WTC11 (cell line): Measurements from ENCODE around the gene RASSF8. TPM values are rescaled to one million over a fixed set of nuclear protein-coding genes. Genes with fewer than 3 reads are reported as not detected.

Source experiments
- ATAC-seq: fragments of 200-7000 bp; cut with Tn5 transposase; 2 replicates; pipeline ENCODE4 v1.10.0; 2021; ENCODE audit warnings: mild to moderate bottlenecking, moderate library complexity
- CTCF ChIA-PET: fragments of 300-600 bp; sonication (Branson Sonifier 250); formaldehyde crosslinking; loops from one replicate; lab custom pipeline; 2021; ENCODE audit warnings: antibody characterized with exemption; lab: Charles Lee
- POLR2A ChIA-PET: fragments of 350-600 bp; sonication (Branson Sonifier 250); formaldehyde crosslinking; loops from one replicate; lab custom pipeline; 2021; ENCODE audit warnings: antibody characterized with exemption; lab: Charles Lee
- DNase-seq: peaks from one replicate; pipeline ENCODE4 v3.0.0; 2021; ENCODE audit warnings: low spot score
- H3K27ac Mint-ChIP-seq: 2 replicates; pipeline ENCODE4 v1.8.0; 2021; ENCODE audit warnings: mixed read lengths
- H3K27me3 Mint-ChIP-seq: 2 replicates; pipeline ENCODE4 v1.8.0; 2021; ENCODE audit warnings: low read depth, mild to moderate bottlenecking, moderate library complexity, mixed read lengths
- H3K36me3 Mint-ChIP-seq: 2 replicates; pipeline ENCODE4 v1.8.0; 2021; ENCODE audit warnings: mixed read lengths
- H3K4me1 Mint-ChIP-seq: 2 replicates; pipeline ENCODE4 v1.8.0; 2022; ENCODE audit warnings: mixed read lengths
- H3K4me3 Mint-ChIP-seq: 2 replicates; pipeline ENCODE4 v1.8.0; 2021; ENCODE audit warnings: mild to moderate bottlenecking, moderate library complexity, mixed read lengths
- H3K9me3 Mint-ChIP-seq: 2 replicates; pipeline ENCODE4 v1.8.0; 2021; ENCODE audit warnings: mixed read lengths
- E2F1 ChIP-seq: sonication (generic); formaldehyde crosslinking; IDR thresholded peaks from 2 replicates; pipeline ENCODE4 v1.8.0; 2022; ENCODE audit warnings: mild to moderate bottlenecking, missing genetic modification reagents
- ELF4 ChIP-seq: sonication (generic); formaldehyde crosslinking; IDR thresholded peaks from 2 replicates; pipeline ENCODE4 v1.8.1; 2022; ENCODE audit warnings: low read depth, mild to moderate bottlenecking, moderate library complexity, missing genetic modification reagents
- ERG ChIP-seq: fragments of 250-450 bp; sonication (Bioruptor Pico); IDR thresholded peaks from 2 replicates; pipeline ENCODE4 v1.8.0; 2021; ENCODE audit warnings: mild to moderate bottlenecking
- ETV6 ChIP-seq: sonication (generic); formaldehyde crosslinking; IDR thresholded peaks from 2 replicates; pipeline ENCODE4 v1.8.1; 2022; ENCODE audit warnings: mild to moderate bottlenecking, missing genetic modification reagents
- GTF2I ChIP-seq: fragments of 250-450 bp; sonication (Bioruptor Pico); conservative IDR thresholded peaks from 2 replicates; pipeline ENCODE4 v1.4.0; 2021; ENCODE audit warnings: mild to moderate bottlenecking
- HMGA2 ChIP-seq: fragments of 250-450 bp; sonication (Bioruptor Pico); IDR thresholded peaks from 2 replicates; pipeline ENCODE4 v1.4.0; 2021; ENCODE audit warnings: mild to moderate bottlenecking, moderate library complexity
- NR1H2 ChIP-seq: sonication (generic); formaldehyde crosslinking; IDR thresholded peaks from 2 replicates; pipeline ENCODE4 v1.9.0; 2021; ENCODE audit warnings: mild to moderate bottlenecking, moderate library complexity, missing genetic modification reagents
- NR3C1 ChIP-seq: sonication (generic); formaldehyde crosslinking; conservative IDR thresholded peaks from 2 replicates; pipeline ENCODE4 v1.8.1; 2023; ENCODE audit warnings: low read depth, mild to moderate bottlenecking, missing genetic modification reagents
- OVOL2 ChIP-seq: fragments of 250-450 bp; sonication (Bioruptor Pico); IDR thresholded peaks from 2 replicates; pipeline ENCODE4 v1.9.0; 2021; ENCODE audit warnings: mild to moderate bottlenecking, borderline replicate concordance
- PRDM15 ChIP-seq: sonication (generic); formaldehyde crosslinking; IDR thresholded peaks from 2 replicates; pipeline ENCODE4 v1.8.0; 2022; ENCODE audit warnings: missing genetic modification reagents
- SOX15 ChIP-seq: fragments of 250-450 bp; sonication (Bioruptor Pico); IDR thresholded peaks from 2 replicates; pipeline ENCODE4 v1.9.0; 2021; ENCODE audit warnings: mild to moderate bottlenecking
- TEAD4 ChIP-seq: sonication (generic); formaldehyde crosslinking; IDR thresholded peaks from 2 replicates; pipeline ENCODE4 v1.8.0; 2022; ENCODE audit warnings: mild to moderate bottlenecking, missing genetic modification reagents
- USF1 ChIP-seq: sonication (generic); formaldehyde crosslinking; IDR thresholded peaks from 2 replicates; pipeline ENCODE4 v1.8.0; 2022; ENCODE audit warnings: mild to moderate bottlenecking, missing genetic modification reagents
- ZBTB43 ChIP-seq: sonication (generic); formaldehyde crosslinking; IDR thresholded peaks from 2 replicates; pipeline ENCODE4 v1.8.1; 2023; ENCODE audit warnings: mild to moderate bottlenecking, missing genetic modification reagents
- ZMAT4 ChIP-seq: fragments of 250-450 bp; sonication (Bioruptor Pico); IDR thresholded peaks from 2 replicates; pipeline ENCODE4 v1.9.0; 2021; ENCODE audit warnings: mild to moderate bottlenecking
- ZNF232 ChIP-seq: sonication (generic); formaldehyde crosslinking; IDR thresholded peaks from 2 replicates; pipeline ENCODE4 v1.8.0; 2022; ENCODE audit warnings: mild to moderate bottlenecking, missing genetic modification reagents
- ZNF263 ChIP-seq: sonication (generic); formaldehyde crosslinking; IDR thresholded peaks from 2 replicates; pipeline ENCODE4 v1.8.1; 2022; ENCODE audit warnings: low read depth, mild to moderate bottlenecking, moderate library complexity, missing genetic modification reagents
- ZNF396 ChIP-seq: fragments of 250-450 bp; sonication (Bioruptor Pico); IDR thresholded peaks from 2 replicates; pipeline ENCODE4 v1.8.0; 2021; ENCODE audit warnings: mild to moderate bottlenecking, moderate library complexity, borderline replicate concordance
- total RNA-seq: library from RNA; stranded (reverse); gene quantifications from 3 replicates; pipeline ENCODE4 v1.2.3, GENCODE V29; 2021

RASSF8 gene
- total RNA-seq, 1 experiment from 2014 or later, result 48.6 TPM

- TF ChIP-seq PRDM15 (CRISPR knock-in tag) (no peak), E2F1 (CRISPR knock-in tag) (no peak)
Observed at GRCh38 chr12:25997201-25997963, 38.9 kb downstream of the RASSF8 start (continued).

- no peak for ATAC-seq
- TF ChIP-seq ETV6 (CRISPR knock-in tag) (no peak), ZNF232 (no peak), HMGA2 (CRISPR knock-in tag) (no peak), OVOL2 (CRISPR knock-in tag) (no peak), USF1 (no peak), ZNF396 (no peak), ZNF263 (CRISPR knock-in tag) (no peak)
- no peak for DNase-seq
- peaks cover 8% of the 10 kb centered on the region for H3K36me3 Mint-ChIP-seq
- ChIA-PET POLR2A (interaction anchor here (0.6 to 1.3 kb wide), 2 partner anchors 10 to 41 kb away, joined by 3 to 5 read pairs; no protein-coding TSS in a partner anchor), CTCF (no interaction called here)
- no peak overlapping the region for H3K27ac Mint-ChIP-seq
- H3K9me3 Mint-ChIP-seq, result peaks cover 8% of the 10 kb centered on the region
- H3K4me1 Mint-ChIP-seq, result peaks cover 28% of the 10 kb centered on the region
- H3K4me3 Mint-ChIP-seq, result no peak overlapping the region
- H3K27me3 Mint-ChIP-seq, result no peaks in the 10 kb centered on the region
Observed at GRCh38 chr12:26000898-26001297, 42.4 kb downstream of the RASSF8 start.

- ATAC-seq (no peak), DNase-seq (no peak)
- H3K4me1 Mint-ChIP-seq, result peaks cover 29% of the 10 kb centered on the region
- POLR2A ChIA-PET, result interaction anchor here (1.3 kb wide), 1 partner anchor 42 kb away, joined by 5 read pairs; no protein-coding TSS in a partner anchor
- peaks cover 8% of the 10 kb centered on the region for H3K36me3 Mint-ChIP-seq
- CTCF ChIA-PET, result no interaction called here
- H3K27me3 Mint-ChIP-seq, result no peaks in the 10 kb centered on the region
- peaks cover 8% of the 10 kb centered on the region for H3K9me3 Mint-ChIP-seq
- no peak overlapping the region for H3K27ac Mint-ChIP-seq
- TF ChIP-seq TEAD4 (CRISPR knock-in tag), result no peak
- TF ChIP-seq ZBTB43, result no peak
- TF ChIP-seq ZMAT4 (CRISPR knock-in tag), result no peak
- no peak for TF ChIP-seq SOX15
- no peak for TF ChIP-seq ERG (CRISPR knock-in tag)
- TF ChIP-seq USF1, result no peak
- TF ChIP-seq NR1H2 (CRISPR knock-in tag), result no peak
- no peak for TF ChIP-seq GTF2I (CRISPR knock-in tag)
- no peak for TF ChIP-seq NR3C1 (CRISPR knock-in tag)
- TF ChIP-seq ELF4 (CRISPR knock-in tag), result no peak
- H3K4me3 Mint-ChIP-seq, result no peak overlapping the region
Observed at GRCh38 chr12:26001530-26001929, 43.0 kb downstream of the RASSF8 start.
